Fibroblast of skin of right biceps (primary cell): ENCODE measurements around the gene TDRD1.

Source experiments
- DNase-seq: peaks from one replicate; pipeline ENCODE4 v3.0.0-alpha.2; 2013

Gene TDRD1

DNA sequence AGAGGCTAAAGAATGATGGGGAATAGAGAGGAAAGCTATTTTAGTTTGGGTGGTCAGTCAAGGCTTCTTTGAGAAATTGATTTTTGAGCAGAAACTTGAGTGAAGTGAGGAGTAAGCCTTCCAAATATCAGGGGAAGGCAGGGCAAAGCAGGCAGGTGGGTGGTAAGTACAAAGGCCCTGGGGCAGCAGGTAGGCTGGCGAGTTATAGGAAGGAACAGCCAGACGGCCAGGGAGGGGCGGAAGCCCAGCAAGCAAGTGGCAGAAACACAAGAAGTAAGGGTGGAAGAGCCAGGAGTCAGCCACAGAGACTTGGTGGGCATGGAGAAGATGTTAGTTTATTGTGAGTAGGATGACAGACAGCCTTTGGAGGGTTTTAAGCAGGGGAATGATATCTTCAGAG is 94.8 kb downstream of the TDRD1 start:
- DNase-seq, result no peak

DNA sequence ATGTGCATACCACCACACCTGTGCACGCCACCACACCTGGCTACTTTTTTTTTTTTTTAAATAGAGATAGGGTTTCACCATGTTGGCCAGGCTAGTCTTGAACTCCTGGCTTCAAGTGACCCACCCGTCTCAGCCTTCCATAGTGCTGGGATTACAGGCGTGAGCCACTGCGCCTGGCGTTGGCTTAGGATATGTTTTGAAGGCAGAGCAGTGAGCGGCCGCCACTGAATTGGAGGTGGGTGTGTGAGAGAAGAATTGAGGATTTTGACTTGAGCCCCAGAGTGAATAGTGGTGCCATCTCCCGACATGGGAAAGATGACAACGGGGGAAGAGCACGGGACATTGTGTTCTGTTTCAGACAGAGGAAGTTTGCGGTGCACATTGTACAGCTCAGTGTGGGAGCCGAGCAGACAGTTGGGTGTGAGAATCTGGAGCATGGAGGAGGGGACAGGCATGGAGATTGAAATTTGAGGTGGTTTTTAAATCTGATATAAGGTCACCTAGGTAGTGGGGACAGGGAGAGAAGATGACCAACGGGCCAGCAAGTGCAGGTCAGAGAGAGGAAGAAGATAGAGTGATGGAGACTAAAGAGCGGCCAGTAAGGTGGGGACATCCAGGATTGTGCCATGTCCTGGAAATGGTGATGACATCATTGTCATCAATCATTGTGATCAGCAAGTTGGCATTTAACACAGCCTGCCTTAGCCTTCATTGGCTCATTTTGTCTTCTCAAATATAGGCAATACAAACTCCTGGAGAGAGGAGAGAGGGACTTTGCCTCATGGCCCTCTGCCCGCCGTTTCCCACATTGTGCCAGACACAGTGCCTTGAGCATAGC is 95.7 kb downstream of the TDRD1 start:
- DNase-seq, result no peak

- DNase-seq, result no peak
These were observed 96.9 kb downstream of the TDRD1 start for GRCh38 chr10:114276066-114276465.

DNA sequence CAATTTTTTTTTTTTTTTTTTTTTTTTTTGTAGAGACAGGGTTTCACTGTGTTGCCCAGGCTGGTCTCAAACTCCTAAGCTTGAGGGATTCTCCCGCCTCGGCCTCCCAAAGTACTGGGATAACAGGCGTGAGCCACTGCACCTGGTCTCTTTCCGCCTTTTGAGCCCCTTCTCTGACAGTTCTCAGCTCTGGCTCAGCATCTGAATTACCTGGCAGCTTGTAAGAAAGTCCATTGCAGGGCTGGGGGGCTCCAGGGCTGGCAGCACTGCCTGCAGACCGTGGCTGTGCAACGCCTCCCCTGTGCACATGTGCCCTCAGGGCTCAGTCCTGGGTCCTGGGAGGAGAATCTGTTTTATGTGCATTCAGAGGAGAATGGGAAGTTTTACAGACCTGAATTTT is 97.5 kb downstream of the TDRD1 start:
- no peak for DNase-seq

GRCh38 chr10:114278140-114278883 is 99.2 kb downstream of the TDRD1 start:
- DNase-seq, result no peak

- no peak for DNase-seq
These were observed 99.7 kb downstream of the TDRD1 start for GRCh38 chr10:114278884-114279191.

DNA sequence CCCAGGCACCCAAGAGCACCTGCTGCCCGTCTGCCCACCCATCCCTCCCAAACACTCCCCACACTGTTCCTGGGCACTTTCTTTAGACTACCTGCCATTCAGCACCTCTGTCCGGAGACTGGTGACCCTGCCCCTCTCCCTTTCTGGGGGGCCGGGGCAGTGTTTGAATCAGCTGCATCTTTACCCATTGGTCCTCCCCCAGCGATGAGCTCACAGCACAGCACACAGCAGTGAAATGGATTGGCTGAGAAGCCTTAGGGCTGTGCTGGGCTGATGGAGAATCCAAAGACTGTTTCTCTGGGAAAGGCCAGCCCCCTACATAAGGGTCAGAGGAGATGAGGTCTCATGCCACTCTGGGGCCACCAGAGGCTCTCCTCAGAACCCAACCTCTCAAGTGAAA is 100.1 kb downstream of the TDRD1 start:
- no peak for DNase-seq

GRCh38 chr10:114279901-114280644 is 100.9 kb downstream of the TDRD1 start:
- no peak for DNase-seq

DNA sequence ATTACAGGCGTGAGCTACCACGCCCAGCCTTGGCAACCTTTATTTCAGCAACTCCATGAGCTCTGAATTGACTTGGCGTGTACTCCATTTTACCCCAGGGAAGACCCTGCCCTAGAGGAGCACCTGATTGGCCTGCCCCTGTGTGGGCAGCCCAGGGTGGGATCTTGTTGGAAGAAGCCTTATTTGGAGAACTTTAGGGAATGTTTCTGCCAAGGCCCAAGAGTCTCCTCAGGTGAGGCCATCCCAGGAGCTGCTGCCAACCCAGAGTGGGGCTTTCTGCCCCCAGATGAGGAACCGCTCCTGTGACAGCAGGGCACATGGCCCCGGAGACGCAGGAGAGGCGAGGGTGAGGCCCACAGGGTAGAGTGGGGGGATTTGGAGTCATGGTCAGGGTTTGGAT is 101.9 kb downstream of the TDRD1 start:
- DNase-seq, result no peak

DNA sequence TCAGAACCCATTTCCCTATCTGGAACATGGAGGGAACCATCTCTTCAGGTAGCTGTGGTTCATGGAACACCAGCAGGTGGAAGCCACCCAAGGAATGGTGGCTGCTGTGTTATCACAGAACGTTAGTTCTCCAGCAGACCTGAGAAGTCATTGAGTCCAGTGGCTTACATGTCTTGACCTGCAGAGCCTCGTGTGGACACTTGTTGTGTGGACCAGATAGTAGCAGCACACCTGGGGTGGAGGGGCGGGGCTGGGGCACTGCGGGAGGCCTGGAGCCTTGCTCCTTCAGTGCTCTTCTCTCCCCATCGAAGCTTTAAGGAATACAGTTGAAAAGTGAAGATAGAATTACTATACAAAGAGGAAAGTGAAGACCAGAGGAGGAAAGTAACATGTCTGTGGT is 102.3 kb downstream of the TDRD1 start:
- DNase-seq, result no peak
